Epithelial cell of prostate (primary cell): ENCODE results near the gene IL22RA1.

Source experiments
- DNase-seq: peaks from one replicate; pipeline ENCODE4 v3.0.0-alpha.2; 2011; ENCODE audit warnings: low read depth, low spot score
- H3K27ac ChIP-seq: fragments of 450-650 bp; 2 replicates; pipeline ENCODE4 v1.5.1; 2017; ENCODE audit warnings: mild to moderate bottlenecking

Gene IL22RA1

GRCh38 chr1:24101796-24102586 lies 40.9 kb downstream of the IL22RA1 start:
- H3K27ac ChIP-seq: no peak overlapping the region
- DNase-seq: no peak

GRCh38 chr1:24100945-24101737 lies 41.8 kb downstream of the IL22RA1 start:
- H3K27ac ChIP-seq: no peak overlapping the region
- DNase-seq: no peak

GRCh38 chr1:24098943-24099638 lies 43.8 kb downstream of the IL22RA1 start:
- DNase-seq: no peak
- no peak overlapping the region for H3K27ac ChIP-seq

GRCh38 chr1:24098102-24098501 lies 44.8 kb downstream of the IL22RA1 start:
- DNase-seq: no peak
- H3K27ac ChIP-seq: no peak overlapping the region

- H3K27ac ChIP-seq: no peak overlapping the region
Observed at GRCh38 chr1:24097663-24098062, 45.3 kb downstream of the IL22RA1 start.

GRCh38 chr1:24096739-24097103 lies 46.2 kb downstream of the IL22RA1 start:
- H3K27ac ChIP-seq: no peak overlapping the region
- no peak for DNase-seq

More at GRCh38 chr1:24097663-24098062, 45.3 kb downstream of the IL22RA1 start:
- DNase-seq: no peak

- no peak for DNase-seq
Observed at GRCh38 chr1:24096009-24096738, 46.8 kb downstream of the IL22RA1 start.

GRCh38 chr1:24095140-24095859 lies 47.6 kb downstream of the IL22RA1 start:
- DNase-seq: no peak

More at GRCh38 chr1:24096009-24096738, 46.8 kb downstream of the IL22RA1 start:
- H3K27ac ChIP-seq: no peak overlapping the region

GRCh38 chr1:24094554-24094953 lies 48.4 kb downstream of the IL22RA1 start:
- no peak for DNase-seq
- no peak overlapping the region for H3K27ac ChIP-seq

More at GRCh38 chr1:24095140-24095859, 47.6 kb downstream of the IL22RA1 start:
- H3K27ac ChIP-seq: no peak overlapping the region

- DNase-seq: no peak
- no peak overlapping the region for H3K27ac ChIP-seq
Observed at GRCh38 chr1:24093732-24094131, 49.2 kb downstream of the IL22RA1 start.

- DNase-seq: no peak
Observed at GRCh38 chr1:24092979-24093378, 50.0 kb downstream of the IL22RA1 start.

GRCh38 chr1:24091971-24092482 lies 50.9 kb downstream of the IL22RA1 start:
- DNase-seq: no peak
- H3K27ac ChIP-seq: no peak overlapping the region

More at GRCh38 chr1:24092979-24093378, 50.0 kb downstream of the IL22RA1 start:
- no peak overlapping the region for H3K27ac ChIP-seq

- DNase-seq: no peak
- no peak overlapping the region for H3K27ac ChIP-seq
Observed at GRCh38 chr1:24090736-24091135, 52.2 kb downstream of the IL22RA1 start.

GRCh38 chr1:24089743-24090555 lies 53.0 kb downstream of the IL22RA1 start:
- H3K27ac ChIP-seq: no peak overlapping the region

GRCh38 chr1:24089027-24089742 lies 53.8 kb downstream of the IL22RA1 start:
- no peak for DNase-seq
- H3K27ac ChIP-seq: no peak overlapping the region

More at GRCh38 chr1:24089743-24090555, 53.0 kb downstream of the IL22RA1 start:
- no peak for DNase-seq

- no peak overlapping the region for H3K27ac ChIP-seq
- no peak for DNase-seq
Observed at GRCh38 chr1:24086466-24086865, 56.5 kb downstream of the IL22RA1 start.

- DNase-seq: no peak
- no peak overlapping the region for H3K27ac ChIP-seq
Observed at GRCh38 chr1:24085546-24085945, 57.4 kb downstream of the IL22RA1 start.

- no peak for DNase-seq
- H3K27ac ChIP-seq: no peak overlapping the region
Observed at GRCh38 chr1:24085007-24085406, 57.9 kb downstream of the IL22RA1 start.
